SK-N-MC (cell line): ENCODE results near the gene ZMYND10.

Experiments
- EZH2 ChIP-seq: fragments of 200-600 bp; sonication (generic); IDR thresholded peaks from one replicate; pipeline ENCODE4 v1.6.1; 2017; ENCODE audit warnings: antibody characterized with exemption
- POLR2AphosphoS5 ChIP-seq: IDR thresholded peaks from 2 replicates; pipeline ENCODE4 v1.6.1; 2012; ENCODE audit warnings: mild to moderate bottlenecking, low read depth, low read length, borderline replicate concordance

DNA sequence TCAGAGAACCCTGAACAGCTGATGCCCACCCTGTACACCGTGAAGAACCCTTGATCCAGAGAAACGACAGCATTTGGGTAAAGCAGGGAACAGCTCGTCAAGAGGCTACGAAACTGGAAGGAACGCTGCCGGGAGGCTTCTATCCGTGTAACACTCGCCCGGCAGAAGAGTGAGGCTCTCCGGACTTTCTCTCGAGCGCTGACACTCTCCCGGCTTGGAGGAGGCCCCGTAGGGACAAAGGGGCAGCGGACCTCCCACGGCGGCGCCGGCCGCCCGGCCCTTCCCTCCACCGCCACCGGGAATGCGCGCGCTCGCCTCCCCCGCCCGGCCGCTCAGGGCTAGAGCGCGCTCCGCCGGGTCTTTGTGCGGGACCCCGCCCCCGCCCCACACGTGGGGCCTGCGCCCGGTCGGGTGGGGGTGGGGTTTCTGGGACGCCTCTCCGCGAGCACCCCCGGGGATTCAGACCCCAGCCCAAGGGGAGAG is 24.6 kb downstream of the ZMYND10 start:
- TF ChIP-seq POLR2AphosphoS5 (no peak), EZH2 (no peak)
